HL-60 (cell line): ENCODE measurements around the gene MBD2.

Experiments used
- REST ChIP-seq: IDR thresholded peaks from 2 replicates; pipeline ENCODE4 v1.6.1; 2012; ENCODE audit warnings: low read depth; ENCODE audit not compliant: insufficient replicate concordance
- TF ChIP-seq, protein P1 (sequence below): IDR thresholded peaks from one replicate; pipeline ENCODE4 v1.5.1; 2011; ENCODE audit warnings: low read length, control low read depth, inconsistent platforms; ENCODE audit not compliant: insufficient read depth

DNA sequence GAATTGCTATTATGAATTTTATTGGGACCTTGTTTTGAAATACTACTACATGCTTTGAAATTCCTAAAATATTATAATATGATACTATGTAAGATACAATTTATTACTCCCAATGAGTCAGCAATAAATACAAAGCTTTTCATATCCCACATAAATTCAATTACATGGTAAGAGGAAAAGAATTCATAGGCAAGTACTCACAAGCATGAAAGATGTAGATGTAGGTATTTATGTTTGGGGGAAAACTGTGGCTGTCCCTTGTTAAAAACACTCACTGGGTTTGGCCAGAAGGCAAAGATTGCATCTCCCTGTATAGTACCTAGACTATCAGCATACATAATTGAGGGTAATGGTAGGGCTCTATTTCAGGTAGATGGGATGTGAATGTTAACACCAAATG, 90.4 kb downstream of the MBD2 start:
- TF ChIP-seq, protein P1, sequence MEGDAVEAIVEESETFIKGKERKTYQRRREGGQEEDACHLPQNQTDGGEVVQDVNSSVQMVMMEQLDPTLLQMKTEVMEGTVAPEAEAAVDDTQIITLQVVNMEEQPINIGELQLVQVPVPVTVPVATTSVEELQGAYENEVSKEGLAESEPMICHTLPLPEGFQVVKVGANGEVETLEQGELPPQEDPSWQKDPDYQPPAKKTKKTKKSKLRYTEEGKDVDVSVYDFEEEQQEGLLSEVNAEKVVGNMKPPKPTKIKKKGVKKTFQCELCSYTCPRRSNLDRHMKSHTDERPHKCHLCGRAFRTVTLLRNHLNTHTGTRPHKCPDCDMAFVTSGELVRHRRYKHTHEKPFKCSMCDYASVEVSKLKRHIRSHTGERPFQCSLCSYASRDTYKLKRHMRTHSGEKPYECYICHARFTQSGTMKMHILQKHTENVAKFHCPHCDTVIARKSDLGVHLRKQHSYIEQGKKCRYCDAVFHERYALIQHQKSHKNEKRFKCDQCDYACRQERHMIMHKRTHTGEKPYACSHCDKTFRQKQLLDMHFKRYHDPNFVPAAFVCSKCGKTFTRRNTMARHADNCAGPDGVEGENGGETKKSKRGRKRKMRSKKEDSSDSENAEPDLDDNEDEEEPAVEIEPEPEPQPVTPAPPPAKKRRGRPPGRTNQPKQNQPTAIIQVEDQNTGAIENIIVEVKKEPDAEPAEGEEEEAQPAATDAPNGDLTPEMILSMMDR = no peak
- TF ChIP-seq REST = no peak
